ENCODE data around the gene CATSPER3.

Gene CATSPER3

GRCh38 chr5:135058331-135058732, 90.6 kb downstream of the CATSPER3 start:
- no peak for DNase-seq (ENCODE audit: extremely low read depth in 1 of 2, low read depth in 1 of 2)

- no peak for DNase-seq (ENCODE audit: extremely low read depth in 1 of 2, low read depth in 1 of 2)
Measured at GRCh38 chr5:135059000-135059923, 91.6 kb downstream of the CATSPER3 start.

- no peak for DNase-seq (ENCODE audit: extremely low read depth in 1 of 2, low read depth in 1 of 2)
Measured at GRCh38 chr5:135060021-135060420, 92.3 kb downstream of the CATSPER3 start.

- no peak for DNase-seq (ENCODE audit: extremely low read depth in 1 of 2, low read depth in 1 of 2)
Measured at GRCh38 chr5:135061001-135061400, 93.3 kb downstream of the CATSPER3 start.

Data from stimulated activated CD8-positive, alpha-beta memory T cell treated with anti-CD3 and anti-CD28 coated beads, Interleukin-7, amount 100 ng/mL, for 48 hours (primary cell).